ENCODE results near the gene DDAH1. TPM values are rescaled to one million over a fixed set of nuclear protein-coding genes. Genes with fewer than 3 reads are reported as not detected.

DDAH1 gene
- total RNA-seq, 2 experiments from 2014 or later, result 0.13 to 0.26 TPM

- Mint-ChIP-seq H3K9me3 (ENCODE audit: insufficient read depth) (no peaks in the 10 kb centered on the region), H3K27ac (no peak overlapping the region), H3K4me3 (no peak overlapping the region), H3K27me3 (ENCODE audit: low read depth) (peaks cover 25% of the 10 kb centered on the region), H3K4me1 (ENCODE audit: low read depth) (peaks cover 22% of the 10 kb centered on the region), H3K36me3 (ENCODE audit: low read depth) (no peaks in the 10 kb centered on the region)
- POLR2A ChIA-PET, result interaction anchor here (0.9 to 3.3 kb wide), 2 partner anchors 19 kb away, joined by 3 to 11 read pairs; partner anchors contain the start of gene BCL10
- ATAC-seq (no peak), DNase-seq (no peak)
- CTCF ChIA-PET, result interaction anchor here (1.0 to 3.6 kb wide), 4 partner anchors 10 to 351 kb away, joined by 3 to 12 read pairs (median 4); no protein-coding TSS in a partner anchor
Measured at GRCh38 chr1:85295654-85296053, 169.3 kb downstream of the DDAH1 start.

GRCh38 chr1:85295006-85295431 lies 169.9 kb downstream of the DDAH1 start:
- ChIA-PET CTCF (interaction anchor here (1.0 to 1.4 kb wide), 3 partner anchors 10 to 19 kb away, joined by 3 to 6 read pairs (median 3); no protein-coding TSS in a partner anchor), POLR2A (interaction anchor here (0.9 kb wide), 1 partner anchor 19 kb away, joined by 3 read pairs; the partner anchor contains the start of gene BCL10)
- Mint-ChIP-seq H3K36me3 (ENCODE audit: low read depth) (no peaks in the 10 kb centered on the region), H3K9me3 (ENCODE audit: insufficient read depth) (no peaks in the 10 kb centered on the region), H3K27ac (no peak overlapping the region), H3K4me3 (no peak overlapping the region), H3K4me1 (ENCODE audit: low read depth) (peaks cover 23% of the 10 kb centered on the region), H3K27me3 (ENCODE audit: low read depth) (peaks cover 25% of the 10 kb centered on the region)
- DNase-seq (no peak), ATAC-seq (no peak)

- CTCF ChIA-PET, result no interaction called here
- no peak overlapping the region for H3K4me3 Mint-ChIP-seq
- peaks cover 7% of the 10 kb centered on the region for H3K4me1 Mint-ChIP-seq (ENCODE audit: low read depth)
- H3K27ac Mint-ChIP-seq, result no peak overlapping the region
- ATAC-seq, result no peak
- no peaks in the 10 kb centered on the region for H3K36me3 Mint-ChIP-seq (ENCODE audit: low read depth)
- POLR2A ChIA-PET, result no interaction called here
- H3K9me3 Mint-ChIP-seq (ENCODE audit: insufficient read depth), result no peaks in the 10 kb centered on the region
- DNase-seq, result no peak
- H3K27me3 Mint-ChIP-seq (ENCODE audit: low read depth), result peaks cover 18% of the 10 kb centered on the region
Measured at GRCh38 chr1:85290826-85291225, 174.1 kb downstream of the DDAH1 start.

DNA sequence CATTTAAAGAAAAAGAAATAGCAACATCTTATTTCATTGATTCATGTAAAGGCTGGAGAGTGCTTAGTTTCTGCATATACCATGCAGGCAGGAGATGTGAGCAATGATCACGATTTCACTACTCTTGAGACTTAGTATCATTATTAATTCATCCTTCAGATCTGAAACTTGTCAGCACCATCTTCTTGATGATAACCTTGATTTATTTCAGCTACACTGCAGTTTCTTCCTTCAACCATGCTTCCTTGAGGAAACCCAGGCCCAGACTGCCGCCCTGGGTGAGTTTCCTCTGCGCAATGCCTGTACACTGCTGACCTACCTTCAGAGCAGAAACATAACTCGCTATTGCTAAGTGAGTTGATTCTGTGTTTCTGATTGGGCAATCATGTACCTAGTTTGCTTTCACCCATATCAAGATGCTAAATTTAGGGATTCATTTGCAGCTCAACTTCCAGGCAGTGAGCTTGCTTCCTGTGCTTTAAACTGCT lies 175.1 kb downstream of the DDAH1 start:
- H3K36me3 Mint-ChIP-seq (ENCODE audit: low read depth), result no peaks in the 10 kb centered on the region
- CTCF ChIA-PET, result no interaction called here
- no peaks in the 10 kb centered on the region for H3K9me3 Mint-ChIP-seq (ENCODE audit: insufficient read depth)
- DNase-seq (no peak), ATAC-seq (no peak)
- H3K27me3 Mint-ChIP-seq (ENCODE audit: low read depth), result peaks cover 15% of the 10 kb centered on the region
- POLR2A ChIA-PET, result no interaction called here
- H3K4me3 Mint-ChIP-seq, result no peak overlapping the region
- no peak overlapping the region for H3K27ac Mint-ChIP-seq
- peaks cover 7% of the 10 kb centered on the region for H3K4me1 Mint-ChIP-seq (ENCODE audit: low read depth)

DNA sequence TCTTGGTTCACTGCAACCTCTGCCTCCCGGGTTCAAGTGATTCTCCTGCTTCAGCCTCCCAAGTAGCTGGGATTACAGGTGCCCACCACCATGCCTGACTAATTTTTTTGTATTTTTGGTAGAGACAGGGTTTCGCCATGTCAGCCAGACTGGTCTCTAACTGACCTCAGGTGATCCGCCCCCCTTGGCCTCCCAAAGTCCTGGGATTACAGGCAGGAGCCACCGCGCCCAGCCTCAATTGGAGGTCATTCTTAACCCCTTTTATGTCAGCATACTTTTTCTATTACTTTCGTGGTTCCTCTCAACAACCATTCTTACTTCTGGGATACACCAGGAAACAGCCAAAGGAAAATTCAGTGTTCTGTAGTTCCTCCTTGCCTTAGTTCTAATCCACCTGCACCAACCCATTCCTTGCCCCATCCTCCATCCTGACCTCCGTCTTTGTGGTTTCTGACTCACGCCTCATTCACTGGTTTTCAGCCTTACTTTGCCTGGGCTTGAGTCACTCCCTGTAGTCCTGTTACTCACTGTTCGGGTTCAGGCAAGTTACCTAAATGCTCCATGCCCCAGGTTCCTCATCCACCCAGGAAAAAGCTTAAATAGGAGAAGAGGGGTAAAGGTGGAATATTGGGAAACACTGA lies 175.6 kb downstream of the DDAH1 start:
- ATAC-seq, result no peak
- DNase-seq, result no peak
- Mint-ChIP-seq H3K4me1 (ENCODE audit: low read depth) (peaks cover 7% of the 10 kb centered on the region), H3K9me3 (ENCODE audit: insufficient read depth) (no peaks in the 10 kb centered on the region), H3K4me3 (no peak overlapping the region), H3K27ac (no peak overlapping the region), H3K36me3 (ENCODE audit: low read depth) (no peaks in the 10 kb centered on the region), H3K27me3 (ENCODE audit: low read depth) (peaks cover 13% of the 10 kb centered on the region)
- CTCF ChIA-PET, result no interaction called here
- POLR2A ChIA-PET, result no interaction called here

DNA sequence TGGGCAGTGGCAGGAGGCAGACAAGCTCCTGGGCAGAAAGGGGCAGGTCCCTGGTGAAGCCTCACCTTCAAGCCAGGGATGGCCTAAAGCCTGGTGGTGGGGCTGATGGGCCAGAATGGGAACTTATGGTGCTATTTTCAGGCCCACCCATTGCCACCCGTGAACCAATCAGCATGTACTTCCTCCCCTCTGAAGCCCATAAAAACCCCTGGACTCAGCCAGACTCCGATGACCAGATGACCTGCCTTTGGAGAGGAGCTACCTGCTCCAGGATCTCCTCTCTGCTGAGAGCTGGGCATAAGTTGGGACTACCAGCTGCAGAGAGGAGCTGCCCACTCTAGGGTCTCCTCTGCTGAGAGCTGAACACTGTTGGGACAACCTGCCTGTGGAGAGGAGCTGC lies 180.8 kb downstream of the DDAH1 start:
- Mint-ChIP-seq H3K36me3 (ENCODE audit: low read depth) (no peaks in the 10 kb centered on the region), H3K27me3 (ENCODE audit: low read depth) (peaks cover 10% of the 10 kb centered on the region), H3K27ac (no peak overlapping the region), H3K4me1 (ENCODE audit: low read depth) (peaks cover under 1% of the 10 kb centered on the region), H3K9me3 (ENCODE audit: insufficient read depth) (no peaks in the 10 kb centered on the region), H3K4me3 (no peak overlapping the region)
- ATAC-seq (no peak), DNase-seq (no peak)
- POLR2A ChIA-PET, result interaction anchor here (2.1 kb wide), 1 partner anchor 8 kb away, joined by 10 read pairs; the partner anchor contains the start of gene BCL10
- CTCF ChIA-PET, result interaction anchor here (1.1 to 2.0 kb wide), 3 partner anchors 13 to 30 kb away, joined by 3 to 6 read pairs (median 3); partner anchors contain the start of gene C1orf52

- H3K9me3 Mint-ChIP-seq (ENCODE audit: insufficient read depth), result no peaks in the 10 kb centered on the region
- H3K27ac Mint-ChIP-seq, result no peak overlapping the region
- CTCF ChIA-PET, result interaction anchor here (1.5 to 2.0 kb wide), 2 partner anchors 24 to 29 kb away, joined by 3 to 6 read pairs; partner anchors contain the start of gene C1orf52
- H3K36me3 Mint-ChIP-seq (ENCODE audit: low read depth), result no peaks in the 10 kb centered on the region
- peaks cover 6% of the 10 kb centered on the region for H3K4me1 Mint-ChIP-seq (ENCODE audit: low read depth)
- DNase-seq (no peak), ATAC-seq (no peak)
- peaks cover 10% of the 10 kb centered on the region for H3K27me3 Mint-ChIP-seq (ENCODE audit: low read depth)
- POLR2A ChIA-PET, result interaction anchor here (2.1 kb wide), 1 partner anchor 8 kb away, joined by 10 read pairs; the partner anchor contains the start of gene BCL10
- no peak overlapping the region for H3K4me3 Mint-ChIP-seq
Measured at GRCh38 chr1:85283475-85284199, 181.3 kb downstream of the DDAH1 start.

DNA sequence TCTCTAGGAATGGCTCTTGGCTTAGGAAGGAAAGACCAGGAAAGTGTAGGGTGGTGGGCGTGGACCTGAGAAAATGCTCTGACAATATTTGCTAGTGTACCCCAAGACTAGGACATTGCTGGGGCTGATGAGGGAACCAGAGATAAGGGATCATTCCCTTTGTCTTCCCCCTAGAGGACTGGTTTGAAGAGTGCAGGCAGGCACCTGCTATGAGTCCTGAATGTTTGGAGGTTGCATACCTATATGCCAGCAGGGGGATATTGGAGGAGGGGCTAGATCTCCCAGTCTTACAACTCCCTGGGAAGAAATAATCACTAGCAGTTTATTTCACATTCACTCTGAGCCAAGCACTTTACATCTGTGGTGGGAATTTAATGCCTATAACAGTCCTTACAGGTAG lies 182.5 kb downstream of the DDAH1 start:
- Mint-ChIP-seq H3K4me3 (no peak overlapping the region), H3K27me3 (ENCODE audit: low read depth) (peaks cover 10% of the 10 kb centered on the region), H3K4me1 (ENCODE audit: low read depth) (peaks cover 10% of the 10 kb centered on the region), H3K36me3 (ENCODE audit: low read depth) (no peaks in the 10 kb centered on the region), H3K27ac (no peak overlapping the region), H3K9me3 (ENCODE audit: insufficient read depth) (no peaks in the 10 kb centered on the region)
- POLR2A ChIA-PET, result no interaction called here
- DNase-seq (no peak), ATAC-seq (no peak)
- CTCF ChIA-PET, result interaction anchor here (0.9 kb wide), 1 partner anchor 338 kb away, joined by 3 read pairs; no protein-coding TSS in a partner anchor

DNA sequence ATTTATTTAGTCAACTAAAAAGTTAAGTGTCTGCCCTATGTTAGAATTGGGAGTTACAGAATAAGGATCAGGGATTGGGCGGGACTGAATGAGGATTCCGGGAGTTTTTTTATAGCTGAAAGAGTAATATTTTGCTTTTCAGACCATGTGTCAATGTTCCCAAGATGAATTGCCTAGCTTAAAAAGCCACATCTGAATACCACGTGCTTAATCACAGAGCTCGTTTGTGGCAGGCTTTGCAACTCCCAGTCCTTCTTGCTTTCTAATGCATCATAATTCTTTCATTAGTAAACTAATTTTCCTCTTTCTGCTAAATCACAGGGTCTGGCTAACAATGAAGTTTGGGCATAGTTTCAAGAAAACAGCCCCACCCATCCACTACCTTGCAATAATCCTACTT lies 184.3 kb downstream of the DDAH1 start:
- Mint-ChIP-seq H3K4me3 (no peak overlapping the region), H3K36me3 (ENCODE audit: low read depth) (no peaks in the 10 kb centered on the region), H3K27me3 (ENCODE audit: low read depth) (peaks cover 8% of the 10 kb centered on the region), H3K4me1 (ENCODE audit: low read depth) (peaks cover 18% of the 10 kb centered on the region), H3K27ac (no peak overlapping the region), H3K9me3 (ENCODE audit: insufficient read depth) (no peaks in the 10 kb centered on the region)
- ChIA-PET POLR2A (no interaction called here), CTCF (no interaction called here)
- no peak for ATAC-seq
- DNase-seq, result no peak

- POLR2A ChIA-PET, result no interaction called here
- no peak overlapping the region for H3K4me3 Mint-ChIP-seq
- peaks cover 8% of the 10 kb centered on the region for H3K27me3 Mint-ChIP-seq (ENCODE audit: low read depth)
- DNase-seq (no peak), ATAC-seq (no peak)
- H3K36me3 Mint-ChIP-seq (ENCODE audit: low read depth), result peaks cover 7% of the 10 kb centered on the region
- H3K4me1 Mint-ChIP-seq (ENCODE audit: low read depth), result peaks cover 28% of the 10 kb centered on the region
- no peaks in the 10 kb centered on the region for H3K9me3 Mint-ChIP-seq (ENCODE audit: insufficient read depth)
- H3K27ac Mint-ChIP-seq, result peak overlapping the region; percentile 25
- CTCF ChIA-PET, result interaction anchor here (1.1 to 1.2 kb wide), 2 partner anchors 18 to 335 kb away, joined by 3 read pairs; no protein-coding TSS in a partner anchor
Measured at GRCh38 chr1:85279458-85280080, 185.4 kb downstream of the DDAH1 start.

GRCh38 chr1:85278853-85279314 lies 186.1 kb downstream of the DDAH1 start:
- H3K9me3 Mint-ChIP-seq (ENCODE audit: insufficient read depth), result no peaks in the 10 kb centered on the region
- ChIA-PET POLR2A (no interaction called here), CTCF (interaction anchor here (1.1 to 1.3 kb wide), 3 partner anchors 19 to 334 kb away, joined by 3 to 6 read pairs (median 3); no protein-coding TSS in a partner anchor)
- H3K4me1 Mint-ChIP-seq (ENCODE audit: low read depth), result peaks cover 35% of the 10 kb centered on the region
- peak overlapping the region; percentile 3 for H3K4me3 Mint-ChIP-seq
- peaks cover 11% of the 10 kb centered on the region for H3K36me3 Mint-ChIP-seq (ENCODE audit: low read depth)
- peak; percentile 48 for DNase-seq
- no peak for ATAC-seq
- H3K27me3 Mint-ChIP-seq (ENCODE audit: low read depth), result peaks cover 8% of the 10 kb centered on the region
- peak overlapping the region; percentile 25 for H3K27ac Mint-ChIP-seq

All from activated CD8-positive, alpha-beta T cell treated with anti-CD3 and anti-CD28 coated beads, Interleukin-2, amount 10 ng/mL, durations not matched to agents 7 days and 5 days (primary cell).